ENCODE data around the gene PSMA8.

DNA sequence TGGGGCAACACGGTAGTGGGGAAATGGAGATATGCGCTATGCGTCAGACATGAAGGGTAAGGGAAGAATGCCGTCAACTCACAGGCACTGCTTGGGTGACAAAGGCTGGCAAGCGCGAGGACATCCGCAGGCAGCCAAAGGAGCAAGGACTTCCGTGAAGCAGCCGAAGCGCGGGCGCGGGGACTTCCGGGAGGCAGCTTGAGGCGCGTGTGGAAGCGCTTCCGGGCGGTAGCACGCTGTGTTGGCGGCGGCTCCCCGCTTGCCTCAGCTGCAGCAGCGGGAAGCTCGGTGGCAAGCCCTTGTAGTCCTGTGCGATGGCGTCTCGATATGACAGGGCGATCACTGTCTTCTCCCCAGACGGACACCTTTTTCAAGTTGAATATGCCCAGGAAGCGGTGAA lies at the start of gene PSMA8:
- TF ChIP-seq, protein P1, sequence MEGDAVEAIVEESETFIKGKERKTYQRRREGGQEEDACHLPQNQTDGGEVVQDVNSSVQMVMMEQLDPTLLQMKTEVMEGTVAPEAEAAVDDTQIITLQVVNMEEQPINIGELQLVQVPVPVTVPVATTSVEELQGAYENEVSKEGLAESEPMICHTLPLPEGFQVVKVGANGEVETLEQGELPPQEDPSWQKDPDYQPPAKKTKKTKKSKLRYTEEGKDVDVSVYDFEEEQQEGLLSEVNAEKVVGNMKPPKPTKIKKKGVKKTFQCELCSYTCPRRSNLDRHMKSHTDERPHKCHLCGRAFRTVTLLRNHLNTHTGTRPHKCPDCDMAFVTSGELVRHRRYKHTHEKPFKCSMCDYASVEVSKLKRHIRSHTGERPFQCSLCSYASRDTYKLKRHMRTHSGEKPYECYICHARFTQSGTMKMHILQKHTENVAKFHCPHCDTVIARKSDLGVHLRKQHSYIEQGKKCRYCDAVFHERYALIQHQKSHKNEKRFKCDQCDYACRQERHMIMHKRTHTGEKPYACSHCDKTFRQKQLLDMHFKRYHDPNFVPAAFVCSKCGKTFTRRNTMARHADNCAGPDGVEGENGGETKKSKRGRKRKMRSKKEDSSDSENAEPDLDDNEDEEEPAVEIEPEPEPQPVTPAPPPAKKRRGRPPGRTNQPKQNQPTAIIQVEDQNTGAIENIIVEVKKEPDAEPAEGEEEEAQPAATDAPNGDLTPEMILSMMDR (conservative IDR thresholded peaks at IDR 0.05): no peak
- no peak for TF ChIP-seq ZFX (IDR thresholded peaks at IDR 0.05)

All from C4-2B (cell line).